ENCODE data around the gene YIPF2. TPM values are rescaled to one million over a fixed set of nuclear protein-coding genes. Genes with fewer than 3 reads are reported as not detected.

YIPF2 gene
- total and polyA plus RNA-seq, 2 donors from 2014 or later = 64.7 to 70.3 TPM

GRCh38 chr19:10920781-10921180 is 7.7 kb downstream of the YIPF2 start:
- DNase-seq = no peak
- H3K27ac ChIP-seq (ENCODE audit: low read depth in 2 of 2, low read length in 2 of 2) = no peak overlapping the region
- peaks cover 0 to 24% (median 9%) of the 10 kb centered on the region in 3 donors for H3K36me3 ChIP-seq (ENCODE audit: control insufficient read depth in 2 of 3, insufficient read depth in 3 of 3, low read length in 3 of 3)
- intact Hi-C loops (cut with DNase I) = no loop called here
- no peaks in the 10 kb centered on the region for H3K27me3 ChIP-seq (ENCODE audit: control insufficient read depth, insufficient read depth, low read length)
- H3K9me3 ChIP-seq (ENCODE audit: control insufficient read depth in 2 of 3, insufficient read depth in 1 of 3, low read length in 3 of 3) = no peaks in the 10 kb centered on the region
- no peak overlapping the region for H3K9ac ChIP-seq (ENCODE audit: low read length in 3 of 3)
- H3K4me3 ChIP-seq (ENCODE audit: low read length in 3 of 3) = no peak overlapping the region
- no peaks in the 10 kb centered on the region for H3K4me1 ChIP-seq (ENCODE audit: control insufficient read depth in 2 of 3, insufficient read depth in 2 of 3, low read depth in 1 of 3, low read length in 3 of 3)
- no peak for FAIRE-seq
- no peak for TF ChIP-seq CTCF (IDR thresholded peaks at IDR 0.05; ENCODE audit: borderline replicate concordance, extremely low read depth, insufficient read depth)

GRCh38 chr19:10920288-10920655 is 8.2 kb downstream of the YIPF2 start:
- Histone ChIP-seq H3K4me1 (ENCODE audit: control insufficient read depth in 2 of 3, insufficient read depth in 2 of 3, low read depth in 1 of 3, low read length in 3 of 3) (no peaks in the 10 kb centered on the region), H3K27ac (ENCODE audit: low read depth in 2 of 2, low read length in 2 of 2) (no peak overlapping the region), H3K9ac (ENCODE audit: low read length in 3 of 3) (no peak overlapping the region), H3K36me3 (ENCODE audit: control insufficient read depth in 2 of 3, insufficient read depth in 3 of 3, low read length in 3 of 3) (peaks cover 0 to 21% (median 8%) of the 10 kb centered on the region in 3 donors), H3K27me3 (ENCODE audit: control insufficient read depth, insufficient read depth, low read length) (no peaks in the 10 kb centered on the region), H3K4me3 (ENCODE audit: low read length in 3 of 3) (no peak overlapping the region), H3K9me3 (ENCODE audit: control insufficient read depth in 2 of 3, insufficient read depth in 1 of 3, low read length in 3 of 3) (no peaks in the 10 kb centered on the region)
- intact Hi-C loops (cut with DNase I) = no loop called here
- DNase-seq (no peak), FAIRE-seq (no peak)
- TF ChIP-seq CTCF (IDR thresholded peaks at IDR 0.05; ENCODE audit: borderline replicate concordance, extremely low read depth, insufficient read depth) = no peak

- Histone ChIP-seq H3K4me1 (ENCODE audit: control insufficient read depth in 2 of 3, insufficient read depth in 2 of 3, low read depth in 1 of 3, low read length in 3 of 3) (no peaks in the 10 kb centered on the region), H3K4me3 (ENCODE audit: low read length in 3 of 3) (no peak overlapping the region), H3K9ac (ENCODE audit: low read length in 3 of 3) (no peak overlapping the region), H3K36me3 (ENCODE audit: control insufficient read depth in 2 of 3, insufficient read depth in 3 of 3, low read length in 3 of 3) (peaks cover 0 to 18% (median 6%) of the 10 kb centered on the region in 3 donors), H3K27ac (ENCODE audit: low read depth in 2 of 2, low read length in 2 of 2) (no peak overlapping the region), H3K9me3 (ENCODE audit: control insufficient read depth in 2 of 3, insufficient read depth in 1 of 3, low read length in 3 of 3) (no peaks in the 10 kb centered on the region), H3K27me3 (ENCODE audit: control insufficient read depth, insufficient read depth, low read length) (no peaks in the 10 kb centered on the region)
- FAIRE-seq (no peak), DNase-seq (no peak)
- intact Hi-C loops (cut with DNase I) = no loop called here
- no peak for TF ChIP-seq CTCF (IDR thresholded peaks at IDR 0.05; ENCODE audit: borderline replicate concordance, extremely low read depth, insufficient read depth)
These were observed 8.8 kb downstream of the YIPF2 start for GRCh38 chr19:10919352-10920287.

All from kidney (tissue), 14 donors.